ENCODE data around the gene RHBDD3.

RHBDD3 gene

GRCh38 chr22:29258407-29259252, 9.2 kb downstream of the RHBDD3 start:
- H3K27me3 ChIP-seq: no peaks in the 10 kb centered on the region
- H3K27ac ChIP-seq: no peak overlapping the region
- peaks cover 4% of the 10 kb centered on the region for H3K36me3 ChIP-seq
- no peaks in the 10 kb centered on the region for H3K4me1 ChIP-seq (ENCODE audit: control insufficient read depth in 1 of 2, insufficient read depth in 1 of 2, low read depth in 1 of 2, low read length in 1 of 2)
- H3K9me3 ChIP-seq: no peaks in the 10 kb centered on the region
- TF ChIP-seq CTCF (IDR thresholded peaks at IDR 0.05): no peak
- H3K4me3 ChIP-seq (ENCODE audit: low read depth in 1 of 2, low read length in 1 of 2): no peak overlapping the region

- Histone ChIP-seq H3K27ac (no peak overlapping the region), H3K9me3 (no peaks in the 10 kb centered on the region), H3K4me1 (ENCODE audit: control insufficient read depth in 1 of 2, insufficient read depth in 1 of 2, low read depth in 1 of 2, low read length in 1 of 2) (no peaks in the 10 kb centered on the region), H3K4me3 (ENCODE audit: low read depth in 1 of 2, low read length in 1 of 2) (no peak overlapping the region), H3K36me3 (peaks cover 4% of the 10 kb centered on the region), H3K27me3 (no peaks in the 10 kb centered on the region)
- TF ChIP-seq CTCF (IDR thresholded peaks at IDR 0.05): no peak
Measured at GRCh38 chr22:29257751-29258181, 10.0 kb downstream of the RHBDD3 start.

- Histone ChIP-seq H3K27ac (no peak overlapping the region), H3K4me1 (ENCODE audit: control insufficient read depth in 1 of 2, insufficient read depth in 1 of 2, low read depth in 1 of 2, low read length in 1 of 2) (no peaks in the 10 kb centered on the region), H3K9me3 (no peaks in the 10 kb centered on the region), H3K27me3 (no peaks in the 10 kb centered on the region), H3K4me3 (ENCODE audit: low read depth in 1 of 2, low read length in 1 of 2) (no peak overlapping the region), H3K36me3 (peaks cover 4% of the 10 kb centered on the region)
- TF ChIP-seq CTCF (IDR thresholded peaks at IDR 0.05): no peak
Measured at GRCh38 chr22:29256606-29257325, 11.0 kb downstream of the RHBDD3 start.

- H3K4me3 ChIP-seq (ENCODE audit: low read depth in 1 of 2, low read length in 1 of 2): no peak overlapping the region
- H3K4me1 ChIP-seq (ENCODE audit: control insufficient read depth in 1 of 2, insufficient read depth in 1 of 2, low read depth in 1 of 2, low read length in 1 of 2): no peaks in the 10 kb centered on the region
- no peaks in the 10 kb centered on the region for H3K27me3 ChIP-seq
- no peaks in the 10 kb centered on the region for H3K9me3 ChIP-seq
- H3K27ac ChIP-seq: no peak overlapping the region
- TF ChIP-seq CTCF (IDR thresholded peaks at IDR 0.05): no peak
- peaks cover 4% of the 10 kb centered on the region for H3K36me3 ChIP-seq
Measured at GRCh38 chr22:29255064-29255621, 12.6 kb downstream of the RHBDD3 start.

- Histone ChIP-seq H3K4me1 (ENCODE audit: control insufficient read depth in 1 of 2, insufficient read depth in 1 of 2, low read depth in 1 of 2, low read length in 1 of 2) (no peaks in the 10 kb centered on the region), H3K9me3 (no peaks in the 10 kb centered on the region), H3K27ac (no peak overlapping the region), H3K27me3 (no peaks in the 10 kb centered on the region), H3K4me3 (ENCODE audit: low read depth in 1 of 2, low read length in 1 of 2) (no peak overlapping the region), H3K36me3 (peaks cover under 1% of the 10 kb centered on the region)
- no peak for TF ChIP-seq CTCF (IDR thresholded peaks at IDR 0.05)
Measured at GRCh38 chr22:29254286-29254660, 13.5 kb downstream of the RHBDD3 start.
